HEK293T (cell line): ENCODE measurements around the gene DYNC1LI1.

Experiments
- ARNT ChIP-seq: fragments of 450-650 bp; IDR thresholded peaks from 2 replicates; pipeline ENCODE4 v1.6.1; 2017; ENCODE audit warnings: mild to moderate bottlenecking
- BHLHE40 ChIP-seq: fragments of 450-650 bp; IDR thresholded peaks from 2 replicates; pipeline ENCODE4 v1.6.1; 2016; ENCODE audit warnings: mild to moderate bottlenecking, moderate library complexity, borderline replicate concordance
- CTBP1 ChIP-seq: fragments of 450-650 bp; IDR thresholded peaks from 2 replicates; pipeline ENCODE4 v1.6.1; 2016; ENCODE audit warnings: borderline replicate concordance
- FOXA1 ChIP-seq: fragments of 450-650 bp; IDR thresholded peaks from 2 replicates; pipeline ENCODE4 v1.6.1; 2016; ENCODE audit warnings: mild to moderate bottlenecking
- FOXK2 ChIP-seq: fragments of 450-650 bp; IDR thresholded peaks from 2 replicates; pipeline ENCODE4 v1.6.1; 2016; ENCODE audit warnings: mild to moderate bottlenecking
- HDGF ChIP-seq: fragments of 450-650 bp; IDR thresholded peaks from 2 replicates; pipeline ENCODE4 v1.6.1; 2017; ENCODE audit warnings: antibody characterized with exemption, borderline replicate concordance
- NFRKB ChIP-seq: fragments of 450-650 bp; IDR thresholded peaks from 2 replicates; pipeline ENCODE4 v1.6.1; 2016; ENCODE audit warnings: mild to moderate bottlenecking, moderate library complexity
- PKNOX1 ChIP-seq: fragments of 450-650 bp; IDR thresholded peaks from 2 replicates; pipeline ENCODE4 v1.6.1; 2016
- SP1 ChIP-seq: fragments of 450-650 bp; IDR thresholded peaks from 2 replicates; pipeline ENCODE4 v1.6.1; 2017
- SUZ12 ChIP-seq: fragments of 450-650 bp; IDR thresholded peaks from 2 replicates; pipeline ENCODE4 v1.6.1; 2016; ENCODE audit warnings: mild to moderate bottlenecking
- TARDBP ChIP-seq: fragments of 450-650 bp; IDR thresholded peaks from 2 replicates; pipeline ENCODE4 v1.6.1; 2016
- ZNF384 ChIP-seq: fragments of 450-650 bp; IDR thresholded peaks from 2 replicates; pipeline ENCODE4 v1.6.1; 2016

- TF ChIP-seq ZNF384 (no peak), PKNOX1 (no peak; the same call in 1 of the 2 replicates), FOXA1 (no peak), FOXK2 (no peak), SP1 (no peak), BHLHE40 (no peak), TARDBP (no peak), HDGF (no peak), NFRKB (no peak), CTBP1 (peak; percentile 64; the same call in 1 of the 2 replicates), SUZ12 (no peak), ARNT (no peak)
Observed at GRCh38 chr3:32500231-32500630, 70.4 kb downstream of the DYNC1LI1 start.
